Glutamatergic neuron (in vitro differentiated cells): Measurements from ENCODE around the gene PSMD2. TPM values are rescaled to one million over a fixed set of nuclear protein-coding genes. Genes with fewer than 3 reads are reported as not detected.

Source experiments
- DNase-seq: peaks from one replicate; pipeline ENCODE4 v3.0.0; 2022
- H3K27ac Mint-ChIP-seq: one replicate; pipeline ENCODE4 v1.8.0; 2020; ENCODE audit warnings: mild to moderate bottlenecking, mixed read lengths, inconsistent platforms; ENCODE audit not compliant: unreplicated experiment
- H3K27me3 Mint-ChIP-seq: one replicate; pipeline ENCODE4 v1.8.0; 2020; ENCODE audit warnings: mild to moderate bottlenecking, moderate library complexity, mixed read lengths, inconsistent platforms; ENCODE audit not compliant: unreplicated experiment
- H3K36me3 Mint-ChIP-seq: one replicate; pipeline ENCODE4 v1.8.0; 2020; ENCODE audit warnings: mild to moderate bottlenecking, mixed read lengths, inconsistent platforms; ENCODE audit not compliant: unreplicated experiment
- H3K4me1 Mint-ChIP-seq: one replicate; pipeline ENCODE4 v1.8.0; 2020; ENCODE audit warnings: mild to moderate bottlenecking, low read depth, mixed read lengths, inconsistent platforms; ENCODE audit not compliant: unreplicated experiment
- H3K4me3 Mint-ChIP-seq: one replicate; pipeline ENCODE4 v1.8.0; 2020; ENCODE audit warnings: mild to moderate bottlenecking, mixed read lengths, inconsistent platforms; ENCODE audit not compliant: unreplicated experiment
- H3K9me3 Mint-ChIP-seq: one replicate; pipeline ENCODE4 v1.8.0; 2020; ENCODE audit warnings: mild to moderate bottlenecking, moderate library complexity, mixed read lengths, inconsistent platforms; ENCODE audit not compliant: unreplicated experiment
- total RNA-seq: library from RNA; stranded (reverse); fragmentation: NEBNext Ultra II Directional; extraction: Animal tissue kit (Norgen Biotek cat#: 25700); gene quantifications from one replicate; pipeline ENCODE4 v1.2.1, GENCODE V29; 2021; ENCODE audit not compliant: unreplicated experiment
- TF ChIP-seq, protein P1 (sequence below): fragments of 200-600 bp; sonication (generic); IDR thresholded peaks from one replicate; pipeline ENCODE4 v1.5.0; 2021; ENCODE audit not compliant: partially characterized antibody, unreplicated experiment

Gene PSMD2
- total RNA-seq, 1 donor from 2014 or later, result 338 TPM

DNA sequence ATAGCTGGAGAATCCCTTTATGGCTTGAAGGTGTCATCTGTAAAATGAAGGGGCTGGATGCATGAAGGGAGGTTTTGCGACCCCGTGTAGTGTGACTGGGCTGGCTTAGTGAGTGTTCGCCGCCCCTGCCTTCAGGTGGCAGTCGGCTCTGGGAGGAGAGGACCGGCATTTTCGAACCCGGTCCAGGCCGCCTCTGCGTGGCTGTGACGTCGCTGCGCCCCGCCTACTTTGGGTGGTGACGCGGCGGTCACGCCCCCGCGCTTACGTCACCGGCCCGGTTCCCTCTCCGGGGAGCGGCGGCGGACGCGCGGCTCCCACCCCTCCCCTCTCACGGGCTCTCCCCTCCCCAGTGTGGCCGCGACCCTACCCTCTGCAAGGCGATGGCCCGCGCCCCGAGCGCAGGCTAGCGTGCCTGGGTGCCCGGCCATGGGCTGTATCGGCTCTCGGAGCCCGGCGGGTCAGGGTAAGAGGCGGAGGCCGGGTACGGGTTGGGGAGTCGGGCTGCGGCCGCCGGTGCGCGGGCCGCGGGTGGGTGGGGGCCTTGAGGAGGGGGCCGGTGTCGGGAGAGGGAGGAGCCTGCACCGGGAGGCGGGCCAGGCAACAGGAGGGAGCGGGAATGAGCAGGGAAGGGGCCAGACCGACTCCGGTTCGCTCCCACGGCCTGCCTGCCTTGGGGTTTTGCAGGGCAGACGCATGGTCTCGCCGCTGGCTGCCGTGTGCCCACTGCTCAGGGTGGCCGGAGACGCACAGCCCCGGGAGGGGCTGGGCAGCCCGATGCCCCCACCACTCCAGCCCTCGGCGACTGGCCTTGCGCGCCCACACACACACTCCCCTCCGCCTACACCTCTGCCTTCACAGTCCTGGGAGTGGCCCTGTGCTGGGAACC, 36.9 kb downstream of the PSMD2 start:
- Mint-ChIP-seq H3K4me3 (peak overlapping the region; percentile 94), H3K27ac (peak overlapping the region; percentile 95), H3K27me3 (peaks cover 16% of the 10 kb centered on the region), H3K9me3 (peaks cover 18% of the 10 kb centered on the region), H3K4me1 (peaks cover 26% of the 10 kb centered on the region), H3K36me3 (no peaks in the 10 kb centered on the region)
- DNase-seq, result peak; percentile 93
- TF ChIP-seq, protein P1, sequence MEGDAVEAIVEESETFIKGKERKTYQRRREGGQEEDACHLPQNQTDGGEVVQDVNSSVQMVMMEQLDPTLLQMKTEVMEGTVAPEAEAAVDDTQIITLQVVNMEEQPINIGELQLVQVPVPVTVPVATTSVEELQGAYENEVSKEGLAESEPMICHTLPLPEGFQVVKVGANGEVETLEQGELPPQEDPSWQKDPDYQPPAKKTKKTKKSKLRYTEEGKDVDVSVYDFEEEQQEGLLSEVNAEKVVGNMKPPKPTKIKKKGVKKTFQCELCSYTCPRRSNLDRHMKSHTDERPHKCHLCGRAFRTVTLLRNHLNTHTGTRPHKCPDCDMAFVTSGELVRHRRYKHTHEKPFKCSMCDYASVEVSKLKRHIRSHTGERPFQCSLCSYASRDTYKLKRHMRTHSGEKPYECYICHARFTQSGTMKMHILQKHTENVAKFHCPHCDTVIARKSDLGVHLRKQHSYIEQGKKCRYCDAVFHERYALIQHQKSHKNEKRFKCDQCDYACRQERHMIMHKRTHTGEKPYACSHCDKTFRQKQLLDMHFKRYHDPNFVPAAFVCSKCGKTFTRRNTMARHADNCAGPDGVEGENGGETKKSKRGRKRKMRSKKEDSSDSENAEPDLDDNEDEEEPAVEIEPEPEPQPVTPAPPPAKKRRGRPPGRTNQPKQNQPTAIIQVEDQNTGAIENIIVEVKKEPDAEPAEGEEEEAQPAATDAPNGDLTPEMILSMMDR, result no peak

DNA sequence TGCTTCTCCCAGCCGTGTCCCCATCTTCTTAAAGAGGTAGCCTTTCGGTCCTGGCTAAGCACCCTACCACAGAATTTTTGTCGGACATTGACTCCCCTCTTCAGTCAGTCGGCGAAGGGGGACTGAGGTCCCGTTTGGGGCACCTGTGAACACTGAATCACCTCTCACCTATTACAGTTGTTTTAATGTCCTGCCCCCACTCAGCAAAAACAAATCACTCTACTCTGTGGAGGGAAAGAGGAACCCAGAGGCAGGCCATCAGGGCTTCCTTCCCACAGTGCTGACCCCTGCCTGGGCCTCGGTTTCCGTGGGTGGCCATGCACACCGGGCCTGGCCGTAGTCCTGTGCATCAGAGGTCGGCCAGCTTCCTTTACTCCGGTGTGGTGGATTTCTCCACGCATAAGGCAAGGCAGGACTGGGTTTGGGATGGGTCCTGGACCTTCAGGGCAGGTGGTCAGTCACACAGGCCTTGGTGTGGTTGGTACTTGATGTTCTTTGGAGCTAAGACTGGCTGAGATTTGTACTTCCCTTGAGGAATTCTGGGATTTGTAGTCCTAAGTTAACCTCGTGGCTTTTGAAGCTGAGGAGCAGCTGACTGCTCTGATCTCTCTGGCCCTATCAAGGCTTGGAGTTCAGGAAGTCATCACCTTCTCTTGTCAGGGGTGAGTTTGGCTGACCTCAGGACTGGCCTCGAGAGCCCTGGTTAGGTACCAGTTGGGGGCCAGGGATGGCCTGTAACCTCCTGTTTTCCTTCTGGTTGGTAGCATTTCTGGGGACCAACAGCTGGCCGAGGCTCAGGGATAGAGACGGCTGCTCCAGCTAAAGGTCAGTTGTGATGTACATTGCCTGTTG, 37.7 kb downstream of the PSMD2 start:
- peaks cover 28% of the 10 kb centered on the region for H3K4me1 Mint-ChIP-seq
- TF ChIP-seq, protein P1, result no peak

DNA sequence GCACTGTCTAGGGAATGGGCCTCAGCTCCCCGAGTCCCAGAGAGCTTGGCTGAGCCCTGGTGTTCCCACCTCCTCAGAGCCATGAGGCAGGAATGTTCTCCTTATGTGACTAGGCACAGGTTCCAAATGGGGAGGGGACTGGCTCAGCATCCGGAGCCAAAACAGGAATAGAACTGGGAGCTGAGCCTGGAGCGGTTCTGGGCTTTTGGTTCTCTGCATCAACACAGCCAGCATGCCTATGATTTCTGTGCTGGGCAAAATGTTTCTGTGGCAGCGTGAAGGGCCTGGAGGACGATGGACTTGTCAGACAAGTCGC, 38.3 kb downstream of the PSMD2 start, which contains the start of gene FAM131A:
Gene FAM131A, plus strand, starts transcription at position 202 of the 316 bp plus-strand sequence. Its CDS starts 31 bp downstream, at position 233.
- H3K4me1 Mint-ChIP-seq, result peaks cover 28% of the 10 kb centered on the region

More for the DNA sequence above, 37.7 kb downstream of the PSMD2 start:
- Mint-ChIP-seq H3K9me3 (peaks cover 20% of the 10 kb centered on the region), H3K27me3 (peaks cover 16% of the 10 kb centered on the region), H3K36me3 (no peaks in the 10 kb centered on the region), H3K4me3 (peak overlapping the region; percentile 94), H3K27ac (peak overlapping the region; percentile 95)
- DNase-seq, result no peak

DNA sequence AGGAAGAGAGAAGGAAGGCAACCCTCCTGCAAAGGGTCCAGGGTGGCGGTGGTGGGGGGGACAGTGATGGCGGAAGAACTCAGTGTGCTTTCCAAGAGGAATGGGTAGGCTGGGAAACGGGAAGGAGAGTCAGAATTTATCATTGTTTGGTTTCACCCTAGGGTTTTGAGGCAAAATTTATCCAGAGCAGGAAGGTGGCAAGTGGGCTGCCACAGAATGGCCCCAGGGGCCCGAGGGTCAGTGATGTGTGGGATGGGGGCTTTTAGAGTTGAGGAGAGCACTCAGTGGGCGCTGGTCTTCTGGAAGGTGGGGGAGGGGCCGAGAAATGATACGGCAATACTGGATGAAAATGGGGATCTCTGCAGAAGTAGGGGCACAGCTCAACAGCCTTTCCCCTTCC, 38.9 kb downstream of the PSMD2 start:
- no peaks in the 10 kb centered on the region for H3K36me3 Mint-ChIP-seq
- H3K9me3 Mint-ChIP-seq, result peaks cover 14% of the 10 kb centered on the region
- H3K4me3 Mint-ChIP-seq, result peak overlapping the region; percentile 94
- TF ChIP-seq, protein P1, result no peak
- no peak for DNase-seq
- peaks cover 28% of the 10 kb centered on the region for H3K4me1 Mint-ChIP-seq
- H3K27me3 Mint-ChIP-seq, result peaks cover 14% of the 10 kb centered on the region
- peak overlapping the region; percentile 95 for H3K27ac Mint-ChIP-seq

More for the DNA sequence above, 38.3 kb downstream of the PSMD2 start, which contains the start of gene FAM131A:
- H3K27me3 Mint-ChIP-seq, result peaks cover 16% of the 10 kb centered on the region
- no peaks in the 10 kb centered on the region for H3K36me3 Mint-ChIP-seq
- peaks cover 19% of the 10 kb centered on the region for H3K9me3 Mint-ChIP-seq
- H3K27ac Mint-ChIP-seq, result peak within 1 kb of the TSS; percentile 95
- TF ChIP-seq, protein P1, result no peak
- H3K4me3 Mint-ChIP-seq, result peak within 1 kb of the TSS; percentile 94
- no peak for DNase-seq
